Liver (tissue), 9 donors: ENCODE data around the gene ST3GAL3. TPM values are rescaled to one million over a fixed set of nuclear protein-coding genes. Genes with fewer than 3 reads are reported as not detected.

ENCODE experiments used
- DNase-seq: peaks from one replicate; pipeline ENCODE4 v3.0.0-alpha.2; 2017; ENCODE audit warnings: low spot score
- H3K27ac ChIP-seq, 2 donors: one replicate each; pipeline ENCODE4 v1.7.0; 2013; ENCODE audit warnings: inconsistent platforms in 2 of 2, low read length in 2 of 2, control low read depth in 1 of 2, low read depth in 1 of 2, mild to moderate bottlenecking in 1 of 2
- H3K27me3 ChIP-seq, 4 donors: one replicate each; pipeline versions ENCODE4 v1.6.1 to v1.7.0; 2013; ENCODE audit warnings: low read length in 3 of 4, inconsistent platforms in 1 of 4, mild to moderate bottlenecking in 1 of 4, moderate library complexity in 1 of 4; ENCODE audit not compliant: control insufficient read depth in 4 of 4, insufficient read depth in 4 of 4
- H3K36me3 ChIP-seq, 4 donors: one replicate each; pipeline versions ENCODE4 v1.6.1 to v1.7.0; 2013; ENCODE audit warnings: low read length in 3 of 4, mild to moderate bottlenecking in 3 of 4, low read depth in 1 of 4, moderate library complexity in 1 of 4; ENCODE audit not compliant: control insufficient read depth in 4 of 4, insufficient read depth in 3 of 4
- H3K4me1 ChIP-seq, 4 donors: one replicate each; pipeline versions ENCODE4 v1.6.1 to v1.7.0; 2013; ENCODE audit warnings: low read length in 3 of 4, mild to moderate bottlenecking in 3 of 4, moderate library complexity in 1 of 4; ENCODE audit not compliant: control insufficient read depth in 4 of 4, insufficient read depth in 4 of 4
- H3K4me3 ChIP-seq, 3 donors: one replicate each; pipeline versions ENCODE4 v1.6.1 to v1.7.0; 2013; ENCODE audit warnings: low read length in 3 of 3, control low read depth in 1 of 3, low read depth in 1 of 3, mild to moderate bottlenecking in 1 of 3
- H3K9ac ChIP-seq, 2 donors: one replicate each; pipeline ENCODE4 v1.7.0; 2013; ENCODE audit warnings: low read length in 2 of 2, mild to moderate bottlenecking in 2 of 2, moderate library complexity in 2 of 2, control low read depth in 1 of 2, low read depth in 1 of 2
- H3K9me3 ChIP-seq, 4 donors: one replicate each; pipeline versions ENCODE4 v1.6.1 to v1.7.0; 2013; ENCODE audit warnings: low read length in 3 of 4; ENCODE audit not compliant: control insufficient read depth in 4 of 4
- ATF3 ChIP-seq: IDR thresholded peaks from 2 replicates; pipeline ENCODE4 v1.6.1; 2016; ENCODE audit warnings: antibody characterized with exemption
- CTCF ChIP-seq: fragments of 150-350 bp; IDR thresholded peaks from 2 replicates; pipeline ENCODE4 v1.5.1; 2017; ENCODE audit warnings: improper control_type of control experiment, low read depth, low read length; ENCODE audit not compliant: missing input control
- EGR1 ChIP-seq, 2 donors: IDR thresholded peaks; 2 replicates each; pipeline ENCODE4 v1.6.1; 2016 to 2018; ENCODE audit warnings: antibody characterized with exemption in 2 of 2, low read depth in 2 of 2
- HNF4A ChIP-seq, 2 donors: conservative IDR thresholded peaks; 2 replicates each; pipeline ENCODE4 v1.6.1; 2016; ENCODE audit warnings: antibody characterized with exemption in 2 of 2, mild to moderate bottlenecking in 2 of 2
- JUND ChIP-seq, 2 donors: IDR thresholded peaks; 2 replicates each; pipeline ENCODE4 v1.6.1; 2016; ENCODE audit warnings: antibody characterized with exemption in 2 of 2
- RAD21 ChIP-seq, 2 donors: IDR thresholded peaks; 2 replicates each; pipeline ENCODE4 v1.6.1; 2016; ENCODE audit warnings: antibody characterized with exemption in 2 of 2, mild to moderate bottlenecking in 2 of 2
- RXRA ChIP-seq, 2 donors: IDR thresholded peaks; 2 replicates each; pipeline ENCODE4 v1.6.1; 2017 to 2018; ENCODE audit warnings: antibody characterized with exemption in 2 of 2, mild to moderate bottlenecking in 1 of 2
- TAF1 ChIP-seq: conservative IDR thresholded peaks from 2 replicates; pipeline ENCODE4 v1.6.1; 2016; ENCODE audit warnings: antibody characterized with exemption, mild to moderate bottlenecking
- WGBS: extraction: QIAGEN DNeasy Blood & Tissue Kit; methylation state at CpG from one replicate; pipeline ENCODE4 v1.1.7; 2013; 5-methylcytosine and 5-hydroxymethylcytosine counted together
- polyA plus RNA-seq, 2 donors: library from polyadenylated mRNA; stranded (reverse) in 1 of 2; unstranded in 1 of 2; fragments of 200-250 nt in 1 of 2; fragments of >200 nt in 1 of 2; fragmentation: Nextera tagmentation in 1 of 2; extraction: Ambion mirVana in 1 of 2; gene quantifications; one replicate each; pipeline versions ENCODE4 v1.2.1 to v1.2.3, GENCODE V29; 2013 to 2015
- total RNA-seq, 2 donors: library from RNA; depleted of rRNA; stranded (reverse); fragments of >200 nt; gene quantifications; one replicate each; pipeline ENCODE4 v1.2.3, GENCODE V29; 2014
- TF ChIP-seq, protein P1 (sequence below): IDR thresholded peaks from 2 replicates; pipeline ENCODE4 v1.6.1; 2016; ENCODE audit warnings: antibody characterized with exemption, mild to moderate bottlenecking
- donor health status: healthy.
- donor health status: healthy.
- donor health status: healthy.
- donor health status: healthy.
- donor health status: healthy.

The ST3GAL3 gene
- total and polyA plus RNA-seq, 4 donors, result 4.9 to 11.4 (median 8.1) TPM

- Histone ChIP-seq H3K9me3 (no peaks in the 10 kb centered on the region), H3K27ac (no peak overlapping the region), H3K27me3 (no peaks in the 10 kb centered on the region), H3K36me3 (peaks cover 0 to 4% (median 0%) of the 10 kb centered on the region in 4 donors), H3K4me1 (peaks cover 10 to 27% (median 15%) of the 10 kb centered on the region in 4 donors), H3K4me3 (peak overlapping the region in 1 of 3 donors; percentile 36), H3K9ac (peak overlapping the region in 1 of 2 donors; percentile 23)
- no peak for DNase-seq
- WGBS, result 34% methylated on average over 8 of the region's 8 CpGs
- TF ChIP-seq ATF3 (no peak), HNF4A (conservative IDR thresholded peaks at IDR 0.05) (no peak), TAF1 (no peak)
- TF ChIP-seq, protein P1, sequence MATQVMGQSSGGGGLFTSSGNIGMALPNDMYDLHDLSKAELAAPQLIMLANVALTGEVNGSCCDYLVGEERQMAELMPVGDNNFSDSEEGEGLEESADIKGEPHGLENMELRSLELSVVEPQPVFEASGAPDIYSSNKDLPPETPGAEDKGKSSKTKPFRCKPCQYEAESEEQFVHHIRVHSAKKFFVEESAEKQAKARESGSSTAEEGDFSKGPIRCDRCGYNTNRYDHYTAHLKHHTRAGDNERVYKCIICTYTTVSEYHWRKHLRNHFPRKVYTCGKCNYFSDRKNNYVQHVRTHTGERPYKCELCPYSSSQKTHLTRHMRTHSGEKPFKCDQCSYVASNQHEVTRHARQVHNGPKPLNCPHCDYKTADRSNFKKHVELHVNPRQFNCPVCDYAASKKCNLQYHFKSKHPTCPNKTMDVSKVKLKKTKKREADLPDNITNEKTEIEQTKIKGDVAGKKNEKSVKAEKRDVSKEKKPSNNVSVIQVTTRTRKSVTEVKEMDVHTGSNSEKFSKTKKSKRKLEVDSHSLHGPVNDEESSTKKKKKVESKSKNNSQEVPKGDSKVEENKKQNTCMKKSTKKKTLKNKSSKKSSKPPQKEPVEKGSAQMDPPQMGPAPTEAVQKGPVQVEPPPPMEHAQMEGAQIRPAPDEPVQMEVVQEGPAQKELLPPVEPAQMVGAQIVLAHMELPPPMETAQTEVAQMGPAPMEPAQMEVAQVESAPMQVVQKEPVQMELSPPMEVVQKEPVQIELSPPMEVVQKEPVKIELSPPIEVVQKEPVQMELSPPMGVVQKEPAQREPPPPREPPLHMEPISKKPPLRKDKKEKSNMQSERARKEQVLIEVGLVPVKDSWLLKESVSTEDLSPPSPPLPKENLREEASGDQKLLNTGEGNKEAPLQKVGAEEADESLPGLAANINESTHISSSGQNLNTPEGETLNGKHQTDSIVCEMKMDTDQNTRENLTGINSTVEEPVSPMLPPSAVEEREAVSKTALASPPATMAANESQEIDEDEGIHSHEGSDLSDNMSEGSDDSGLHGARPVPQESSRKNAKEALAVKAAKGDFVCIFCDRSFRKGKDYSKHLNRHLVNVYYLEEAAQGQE, result no peak
Measured at GRCh38 chr1:43932786-43933385, 225.6 kb downstream of the ST3GAL3 start.

GRCh38 chr1:43933386-43934100 is 226.2 kb downstream of the ST3GAL3 start, which contains the start of gene ARTN:
Gene ARTN, plus strand, starts transcription at chr1:43933801. Its CDS starts 1,856 bp downstream, at chr1:43935657.
- TF ChIP-seq RXRA (IDR thresholded peaks at IDR 0.05), result no peak
- H3K27ac ChIP-seq, result no peak within 1 kb of the TSS
- H3K9me3 ChIP-seq, result no peaks in the 10 kb centered on the region
- no peaks in the 10 kb centered on the region for H3K27me3 ChIP-seq
- H3K36me3 ChIP-seq, result peaks cover 0 to 4% (median 0%) of the 10 kb centered on the region in 4 donors
- DNase-seq, result no peak
- H3K4me1 ChIP-seq, result peaks cover 10 to 27% (median 15%) of the 10 kb centered on the region in 4 donors
- H3K9ac ChIP-seq, result peak within 1 kb of the TSS in 1 of 2 donors; percentile 23
- 6% methylated on average over 42 of the region's 42 CpGs for WGBS
- H3K4me3 ChIP-seq, result peak within 1 kb of the TSS in 1 of 3 donors; percentile 36

DNA sequence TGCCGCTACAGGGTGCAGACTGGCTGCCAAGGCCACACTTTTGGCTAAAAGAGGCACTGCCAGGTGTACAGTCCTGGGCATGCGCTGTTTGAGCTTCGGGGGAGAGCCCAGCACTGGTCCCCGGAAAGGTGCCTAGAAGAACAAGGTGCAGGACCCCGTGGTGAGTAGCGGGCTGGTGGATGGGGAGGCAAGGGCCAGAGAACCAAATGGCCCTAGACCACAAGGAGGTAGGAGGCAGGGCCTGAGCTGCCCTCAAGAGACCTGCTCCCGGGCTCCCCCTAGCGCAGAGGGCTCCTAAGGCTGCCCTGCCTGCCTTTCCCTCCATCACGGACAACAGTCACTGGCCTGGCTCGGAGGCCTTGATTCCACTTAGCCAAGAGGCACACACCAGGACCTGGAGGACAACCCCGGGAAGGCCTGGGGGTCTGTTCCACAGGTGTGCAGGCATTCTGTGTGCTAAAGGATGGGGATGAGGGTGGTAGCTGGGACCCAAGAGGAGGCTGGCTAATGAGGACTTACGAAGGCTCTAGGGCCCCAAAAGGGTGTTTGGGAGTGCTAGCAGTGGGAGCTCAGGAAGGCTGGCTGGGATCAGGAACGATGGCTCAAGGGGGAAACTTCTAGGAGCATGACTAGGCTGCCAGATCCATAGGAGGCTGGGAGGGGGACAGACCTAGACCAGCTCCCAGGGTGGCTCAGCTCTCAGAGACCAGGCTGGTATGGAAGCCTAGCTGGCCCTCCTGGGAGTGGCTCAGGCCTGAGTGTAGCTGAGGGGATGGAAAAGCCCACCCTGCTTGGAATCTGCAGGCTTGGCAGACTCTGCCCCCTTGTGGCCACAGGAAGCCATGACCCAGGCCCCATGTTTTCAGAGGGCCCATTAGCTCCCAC is 227.0 kb downstream of the ST3GAL3 start:
- no peak overlapping the region for H3K9ac ChIP-seq
- no peak overlapping the region for H3K27ac ChIP-seq

More for the DNA sequence above, 227.0 kb downstream of the ST3GAL3 start:
- DNase-seq, result peak; percentile 76
- H3K4me3 ChIP-seq, result no peak overlapping the region
- H3K9me3 ChIP-seq, result no peaks in the 10 kb centered on the region
- H3K36me3 ChIP-seq, result peaks cover 0 to 4% (median 0%) of the 10 kb centered on the region in 4 donors
- 38% methylated on average over 13 of the region's 13 CpGs for WGBS
- H3K27me3 ChIP-seq, result no peaks in the 10 kb centered on the region
- TF ChIP-seq JUND (IDR thresholded peaks at IDR 0.05), result no peak
- peak; percentile 67 to 72 for TF ChIP-seq RAD21 (IDR thresholded peaks at IDR 0.05)
- TF ChIP-seq CTCF, result peak; percentile 69
- no peak for TF ChIP-seq EGR1 (IDR thresholded peaks at IDR 0.05; ENCODE audit: low read depth in 2 of 2)
- H3K4me1 ChIP-seq, result peaks cover 10 to 27% (median 15%) of the 10 kb centered on the region in 4 donors
